PC-9 (cell line): Measurements from ENCODE around the gene CELF2.

ENCODE experiments used
- CTCF ChIP-seq: fragments of 200-600 bp; sonication (generic); conservative IDR thresholded peaks from 2 replicates; pipeline ENCODE4 v1.6.1; 2017; ENCODE audit warnings: mixed run types, antibody characterized with exemption, mild to moderate bottlenecking, moderate library complexity
- EZH2 ChIP-seq: fragments of 200-600 bp; sonication (generic); IDR thresholded peaks from 2 replicates; pipeline ENCODE4 v1.8.0; 2017; ENCODE audit warnings: antibody characterized with exemption, low read depth

- TF ChIP-seq CTCF (no peak), EZH2 (no peak)
These were observed 11.2 kb upstream of the CELF2 start for GRCh38 chr10:11006428-11006825.
